GM19372 (cell line): ENCODE measurements around the gene ZNF497.
A peak's percentile ranks its signal among the peaks of the same experiment; 100 is the strongest.
"Not testable (repeated sequence)": the region's sequence is repeated elsewhere in the genome, so short reads cannot be mapped to it uniquely, and the experiment has no call there.

ENCODE experiments used
- ATAC-seq: cut with Tn5 transposase; IDR thresholded peaks from one replicate; pipeline ENCODE4 v1.9.1; 2021; ENCODE audit warnings: mild to moderate bottlenecking, low read depth, moderate library complexity; ENCODE audit not compliant: unreplicated experiment

The ZNF497 gene

GRCh38 chr19:58362272-58362994 lies at the start of gene ZNF497:
Gene ZNF497, minus strand, starts transcription at chr19:58362751. Its CDS starts 5,116 bp downstream, at chr19:58357635.
- ATAC-seq: peak; percentile 84

- ATAC-seq: no peak
Measured at GRCh38 chr19:58409010-58409790, 46.6 kb upstream of the ZNF497 start.

GRCh38 chr19:58408152-58409009 lies 45.8 kb upstream of the ZNF497 start, which contains the start of gene ZNF584:
Gene ZNF584, plus strand, starts transcription at chr19:58408649. Its CDS starts 499 bp downstream, at chr19:58409148.
- peak; percentile 95 for ATAC-seq

GRCh38 chr19:58407658-58408151 lies 45.2 kb upstream of the ZNF497 start:
- ATAC-seq: no peak

DNA sequence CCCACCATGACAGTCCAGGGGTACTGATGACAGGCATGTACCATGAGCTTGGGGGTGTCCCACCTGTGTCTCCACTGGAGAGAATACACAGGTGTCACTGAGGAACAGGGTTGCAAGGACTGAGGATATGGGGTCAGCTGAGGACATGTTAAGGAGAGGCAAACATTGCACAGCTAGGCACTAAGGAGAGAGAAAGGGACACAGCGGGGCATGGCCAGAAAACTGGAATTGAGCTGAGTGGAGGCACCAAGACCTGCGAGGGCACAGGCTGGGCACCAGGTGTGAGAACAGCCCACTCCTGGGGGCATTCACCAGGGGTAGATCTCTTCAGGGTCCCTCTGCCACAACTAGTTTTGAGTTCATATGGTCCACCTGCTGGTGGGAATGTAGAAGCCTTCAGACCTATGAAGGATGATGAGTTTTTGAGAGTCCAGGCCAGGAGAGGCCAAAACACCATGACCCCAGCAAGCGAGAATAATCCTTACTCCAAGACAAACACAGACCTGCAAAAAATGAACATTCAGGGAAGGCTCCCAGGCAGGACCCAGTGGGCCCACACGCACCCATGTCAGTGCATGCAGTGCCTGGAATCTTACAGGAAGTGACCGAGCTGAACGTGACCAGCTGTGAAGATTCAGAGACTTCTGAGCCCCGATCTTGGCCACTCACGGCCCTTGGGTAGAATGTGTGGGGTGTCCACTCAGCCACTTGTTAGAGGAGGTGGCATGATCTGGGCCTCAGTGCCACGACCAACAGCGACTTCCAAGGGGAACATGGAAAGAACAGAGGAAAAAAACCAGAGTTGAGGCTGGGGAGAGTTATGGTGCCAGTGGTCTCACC lies 44.5 kb upstream of the ZNF497 start:
- no peak for ATAC-seq

- ATAC-seq: not testable (repeated sequence)
Measured at GRCh38 chr19:58403920-58404478, 41.4 kb upstream of the ZNF497 start.

- no peak for ATAC-seq
Measured at GRCh38 chr19:58401840-58402421, 39.4 kb upstream of the ZNF497 start.

- peak; percentile 99 for ATAC-seq
Measured at GRCh38 chr19:58400916-58401839, 38.6 kb upstream of the ZNF497 start.

- no peak for ATAC-seq
Measured at GRCh38 chr19:58400316-58400915, 37.9 kb upstream of the ZNF497 start.

- ATAC-seq: no peak
Measured at GRCh38 chr19:58399903-58400302, 37.4 kb upstream of the ZNF497 start.

DNA sequence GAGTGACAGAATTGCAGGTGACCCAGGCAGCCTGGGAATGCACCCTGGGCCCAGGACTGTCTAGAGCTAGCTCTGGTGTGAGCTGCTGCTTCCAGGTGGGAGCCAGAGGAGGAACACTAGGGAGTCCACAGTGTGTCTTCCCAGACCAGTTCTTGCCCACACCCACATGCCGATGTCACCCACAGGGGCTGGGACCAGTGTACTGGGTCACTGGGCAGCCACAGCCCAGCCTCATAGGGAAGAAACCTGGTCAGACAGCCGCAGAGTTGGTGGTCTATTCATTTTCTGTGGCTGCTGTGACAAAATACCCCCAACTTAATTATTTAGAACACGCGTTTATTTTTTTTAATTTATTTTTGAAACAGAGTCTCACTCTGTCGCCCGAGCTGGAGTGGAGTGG lies 36.0 kb upstream of the ZNF497 start:
- ATAC-seq: no peak

DNA sequence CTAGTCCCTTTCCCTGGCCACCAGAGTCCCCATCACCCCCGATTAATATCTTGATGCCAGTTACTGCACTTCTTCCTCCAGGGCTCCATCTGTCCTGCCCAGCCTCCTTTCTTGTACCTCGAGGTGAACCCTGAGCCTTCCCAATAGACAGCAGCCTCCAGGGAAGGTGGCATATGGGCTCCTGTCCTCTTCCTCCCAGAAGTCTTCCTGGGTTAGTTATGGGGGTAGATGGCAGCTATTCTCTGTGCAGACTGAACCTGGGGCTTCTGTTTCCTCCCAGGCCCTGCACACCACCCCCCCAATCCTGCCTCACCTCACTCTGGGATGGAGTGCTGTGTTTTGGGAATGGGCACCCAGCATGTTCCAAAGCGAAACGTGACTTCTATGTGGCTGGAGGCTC lies 35.5 kb upstream of the ZNF497 start:
- ATAC-seq: no peak

DNA sequence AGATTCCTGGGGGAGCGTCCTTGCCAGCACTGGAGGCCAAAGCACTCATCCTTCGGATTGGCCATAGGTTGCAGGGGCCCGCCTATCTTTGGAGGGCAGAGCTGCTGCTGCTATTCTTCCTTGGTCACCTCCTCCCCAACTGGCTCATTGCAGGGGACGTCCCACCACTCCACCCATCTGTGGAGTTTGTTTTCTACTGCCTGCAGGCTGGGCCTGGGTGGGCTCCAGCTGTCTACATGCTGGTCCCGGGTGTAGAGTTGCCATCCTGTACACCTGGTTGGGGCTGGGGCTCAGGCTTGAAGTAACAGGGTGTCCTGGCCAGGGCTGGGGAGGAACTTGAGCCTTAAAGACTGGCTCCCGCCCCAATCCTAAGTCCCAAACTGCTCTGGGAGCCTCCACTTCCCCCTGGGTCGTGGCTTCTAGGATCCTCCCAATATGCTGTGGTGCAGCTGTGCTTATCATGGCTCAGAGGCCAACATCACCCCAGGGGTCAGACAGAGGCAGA lies 35.0 kb upstream of the ZNF497 start:
- ATAC-seq: no peak

DNA sequence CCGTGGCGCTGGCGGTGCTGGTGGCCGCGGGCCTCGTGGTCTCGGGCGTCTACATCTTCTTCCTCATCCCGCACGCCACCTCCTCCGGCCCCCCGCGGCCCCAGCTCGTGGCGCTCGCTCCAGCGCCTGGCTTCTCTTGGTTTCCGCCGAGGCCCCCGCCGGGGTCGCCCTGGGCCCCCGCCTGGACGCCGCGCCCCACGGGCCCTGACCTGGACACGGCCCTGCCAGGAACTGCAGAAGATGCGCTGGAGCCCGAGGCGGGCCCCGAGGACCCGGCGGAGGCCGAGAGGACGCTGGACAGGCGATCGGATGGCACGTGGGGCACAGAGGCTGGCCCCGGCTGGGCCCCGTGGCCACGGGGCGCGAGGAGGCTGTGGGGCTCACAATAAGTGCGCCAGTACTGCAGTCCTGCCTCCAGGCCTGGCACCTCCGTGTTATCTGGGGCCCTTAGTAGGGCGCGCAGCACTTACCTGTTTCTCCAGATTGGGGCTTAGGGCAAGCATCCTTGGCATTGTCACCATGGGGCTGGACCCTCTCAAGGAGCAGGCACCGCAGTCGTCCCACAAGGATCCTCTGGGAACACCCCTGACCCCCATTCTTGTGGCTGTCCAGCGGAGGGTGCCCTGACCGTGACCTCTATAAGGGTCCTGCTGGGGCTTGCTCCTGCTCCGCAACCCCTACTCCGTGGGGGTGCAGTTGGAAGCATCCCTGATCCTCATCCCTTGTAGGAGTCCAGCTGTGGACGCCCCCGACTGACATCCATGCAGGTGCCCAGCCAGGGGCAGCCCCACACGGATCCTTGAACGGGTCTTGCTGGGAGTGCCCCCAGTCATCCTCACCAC lies 34.4 kb upstream of the ZNF497 start:
- ATAC-seq: no peak

- no peak for ATAC-seq
Measured at GRCh38 chr19:58395979-58396627, 33.6 kb upstream of the ZNF497 start.
